ENCODE data around the gene HLA-C. TPM values are rescaled to one million over a fixed set of nuclear protein-coding genes. Genes with fewer than 3 reads are reported as not detected.

HLA-C gene
- total RNA-seq, 1 experiment from 2014 or later = 333 TPM

- no TSS peak for BruUV-seq (replicated peaks)
Observed at GRCh38 chr6:31309641-31310040, 37.7 kb upstream of the HLA-C start.

DNA sequence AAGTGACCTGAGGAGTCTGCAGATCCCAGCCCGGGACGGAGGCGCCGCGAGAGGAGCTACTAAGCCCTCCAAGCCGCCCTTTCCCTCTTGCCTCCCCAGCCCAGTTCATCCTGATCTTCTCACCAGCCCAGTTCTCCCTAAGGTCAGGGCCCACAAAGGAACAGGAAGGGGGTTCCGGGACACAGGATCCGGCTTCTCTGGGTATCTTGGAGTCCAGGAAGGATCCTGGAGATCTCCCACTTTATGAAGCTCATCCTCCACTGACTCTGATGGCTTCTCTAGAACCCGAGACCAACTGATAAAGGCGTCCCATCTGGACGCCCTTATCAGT lies 36.9 kb upstream of the HLA-C start:
- no peak for DNase-seq (ENCODE audit: low read depth, low spot score)
- H4K20me1 ChIP-seq (ENCODE audit: insufficient read depth) = no peaks in the 10 kb centered on the region
- H3K4me1 ChIP-seq (ENCODE audit: control insufficient read depth in 1 of 2, insufficient read depth in 2 of 2, low read length in 2 of 2) = no peaks in the 10 kb centered on the region
- ATAC-seq = no peak
- H3K9ac ChIP-seq (ENCODE audit: low read length) = no peak overlapping the region
- intact Hi-C loops (cut with micrococcal nuclease) = no loop called here
- no peak overlapping the region for H3K27ac ChIP-seq (ENCODE audit: low read depth, low read length)
- no peak overlapping the region for H3K4me3 ChIP-seq (replicated peaks in 1 of 2; ENCODE audit: low read depth in 1 of 2, low read length in 2 of 2)
- H3K79me2 ChIP-seq (ENCODE audit: insufficient read depth, low read length) = no peaks in the 10 kb centered on the region
- RAD21 ChIA-PET (ENCODE audit: low non-redundant PET in 1 of 2, low total read pairs in 2 of 2, uncharacterized antibody in 2 of 2, unreplicated experiment in 2 of 2) = no interaction called here
- no peaks in the 10 kb centered on the region for H3K9me2 ChIP-seq (ENCODE audit: insufficient read depth)
- no peaks in the 10 kb centered on the region for H3K9me3 ChIP-seq (ENCODE audit: control insufficient read depth in 1 of 2, insufficient read depth in 1 of 2, low read depth in 1 of 2, low read length in 2 of 2)
- H2AFZ ChIP-seq (ENCODE audit: low read depth, low read length, poor library complexity, severe bottlenecking) = no peak overlapping the region
- no peaks in the 10 kb centered on the region for H3K36me3 ChIP-seq (ENCODE audit: control insufficient read depth in 1 of 2, insufficient read depth in 2 of 2, low read length in 2 of 2)
- no TSS peak for BruUV-seq (replicated peaks)
- CTCF ChIA-PET = no interaction called here
- POLR2A ChIA-PET = no interaction called here
- H3K27me3 ChIP-seq (ENCODE audit: insufficient read depth, low read length) = no peaks in the 10 kb centered on the region
- TF ChIP-seq, protein P1, sequence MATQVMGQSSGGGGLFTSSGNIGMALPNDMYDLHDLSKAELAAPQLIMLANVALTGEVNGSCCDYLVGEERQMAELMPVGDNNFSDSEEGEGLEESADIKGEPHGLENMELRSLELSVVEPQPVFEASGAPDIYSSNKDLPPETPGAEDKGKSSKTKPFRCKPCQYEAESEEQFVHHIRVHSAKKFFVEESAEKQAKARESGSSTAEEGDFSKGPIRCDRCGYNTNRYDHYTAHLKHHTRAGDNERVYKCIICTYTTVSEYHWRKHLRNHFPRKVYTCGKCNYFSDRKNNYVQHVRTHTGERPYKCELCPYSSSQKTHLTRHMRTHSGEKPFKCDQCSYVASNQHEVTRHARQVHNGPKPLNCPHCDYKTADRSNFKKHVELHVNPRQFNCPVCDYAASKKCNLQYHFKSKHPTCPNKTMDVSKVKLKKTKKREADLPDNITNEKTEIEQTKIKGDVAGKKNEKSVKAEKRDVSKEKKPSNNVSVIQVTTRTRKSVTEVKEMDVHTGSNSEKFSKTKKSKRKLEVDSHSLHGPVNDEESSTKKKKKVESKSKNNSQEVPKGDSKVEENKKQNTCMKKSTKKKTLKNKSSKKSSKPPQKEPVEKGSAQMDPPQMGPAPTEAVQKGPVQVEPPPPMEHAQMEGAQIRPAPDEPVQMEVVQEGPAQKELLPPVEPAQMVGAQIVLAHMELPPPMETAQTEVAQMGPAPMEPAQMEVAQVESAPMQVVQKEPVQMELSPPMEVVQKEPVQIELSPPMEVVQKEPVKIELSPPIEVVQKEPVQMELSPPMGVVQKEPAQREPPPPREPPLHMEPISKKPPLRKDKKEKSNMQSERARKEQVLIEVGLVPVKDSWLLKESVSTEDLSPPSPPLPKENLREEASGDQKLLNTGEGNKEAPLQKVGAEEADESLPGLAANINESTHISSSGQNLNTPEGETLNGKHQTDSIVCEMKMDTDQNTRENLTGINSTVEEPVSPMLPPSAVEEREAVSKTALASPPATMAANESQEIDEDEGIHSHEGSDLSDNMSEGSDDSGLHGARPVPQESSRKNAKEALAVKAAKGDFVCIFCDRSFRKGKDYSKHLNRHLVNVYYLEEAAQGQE (IDR thresholded peaks at IDR 0.05; ENCODE audit: low read depth) = no peak
- no peak for TF ChIP-seq EGR1 (IDR thresholded peaks at IDR 0.05; ENCODE audit: low read depth)
- TF ChIP-seq FOSL1 (IDR thresholded peaks at IDR 0.05; ENCODE audit: low read depth) = no peak
- TF ChIP-seq MAX (IDR thresholded peaks at IDR 0.05) = no peak
- TF ChIP-seq ATF3 (IDR thresholded peaks at IDR 0.05) = no peak
- no peak overlapping the region for H3K4me2 ChIP-seq (ENCODE audit: low read length)

More at GRCh38 chr6:31309641-31310040, 37.7 kb upstream of the HLA-C start:
- Histone ChIP-seq H3K4me2 (ENCODE audit: low read length) (no peak overlapping the region), H4K20me1 (ENCODE audit: insufficient read depth) (no peaks in the 10 kb centered on the region), H3K36me3 (ENCODE audit: control insufficient read depth in 1 of 2, insufficient read depth in 2 of 2, low read length in 2 of 2) (no peaks in the 10 kb centered on the region), H3K9me3 (ENCODE audit: control insufficient read depth in 1 of 2, insufficient read depth in 1 of 2, low read depth in 1 of 2, low read length in 2 of 2) (no peaks in the 10 kb centered on the region), H3K79me2 (ENCODE audit: insufficient read depth, low read length) (no peaks in the 10 kb centered on the region), H3K4me3 (replicated peaks in 1 of 2; ENCODE audit: low read depth in 1 of 2, low read length in 2 of 2) (no peak overlapping the region), H2AFZ (ENCODE audit: low read depth, low read length, poor library complexity, severe bottlenecking) (no peak overlapping the region), H3K4me1 (ENCODE audit: control insufficient read depth in 1 of 2, insufficient read depth in 2 of 2, low read length in 2 of 2) (no peaks in the 10 kb centered on the region), H3K9me2 (ENCODE audit: insufficient read depth) (no peaks in the 10 kb centered on the region), H3K9ac (ENCODE audit: low read length) (no peak overlapping the region), H3K27me3 (ENCODE audit: insufficient read depth, low read length) (no peaks in the 10 kb centered on the region), H3K27ac (ENCODE audit: low read depth, low read length) (no peak overlapping the region)
- TF ChIP-seq TCF7L2 (IDR thresholded peaks at IDR 0.05; ENCODE audit: borderline replicate concordance, extremely low read depth, insufficient read depth, insufficient read length) (no peak), MAX (IDR thresholded peaks at IDR 0.05) (no peak), ATF3 (IDR thresholded peaks at IDR 0.05) (no peak)
- TF ChIP-seq, protein P2, sequence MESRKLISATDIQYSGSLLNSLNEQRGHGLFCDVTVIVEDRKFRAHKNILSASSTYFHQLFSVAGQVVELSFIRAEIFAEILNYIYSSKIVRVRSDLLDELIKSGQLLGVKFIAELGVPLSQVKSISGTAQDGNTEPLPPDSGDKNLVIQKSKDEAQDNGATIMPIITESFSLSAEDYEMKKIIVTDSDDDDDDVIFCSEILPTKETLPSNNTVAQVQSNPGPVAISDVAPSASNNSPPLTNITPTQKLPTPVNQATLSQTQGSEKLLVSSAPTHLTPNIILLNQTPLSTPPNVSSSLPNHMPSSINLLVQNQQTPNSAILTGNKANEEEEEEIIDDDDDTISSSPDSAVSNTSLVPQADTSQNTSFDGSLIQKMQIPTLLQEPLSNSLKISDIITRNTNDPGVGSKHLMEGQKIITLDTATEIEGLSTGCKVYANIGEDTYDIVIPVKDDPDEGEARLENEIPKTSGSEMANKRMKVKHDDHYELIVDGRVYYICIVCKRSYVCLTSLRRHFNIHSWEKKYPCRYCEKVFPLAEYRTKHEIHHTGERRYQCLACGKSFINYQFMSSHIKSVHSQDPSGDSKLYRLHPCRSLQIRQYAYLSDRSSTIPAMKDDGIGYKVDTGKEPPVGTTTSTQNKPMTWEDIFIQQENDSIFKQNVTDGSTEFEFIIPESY (IDR thresholded peaks at IDR 0.05; ENCODE audit: extremely low read depth, insufficient replicate concordance, low read length) = no peak
- DNase-seq (ENCODE audit: low read depth, low spot score) = no peak
- intact Hi-C loops (cut with micrococcal nuclease) = no loop called here
- no peak for ATAC-seq
- CTCF ChIA-PET = no interaction called here
- RAD21 ChIA-PET (ENCODE audit: low non-redundant PET in 1 of 2, low total read pairs in 2 of 2, uncharacterized antibody in 2 of 2, unreplicated experiment in 2 of 2) = no interaction called here
- POLR2A ChIA-PET = no interaction called here
